ENCODE results near the gene TNN.

GRCh38 chr1:175095978-175096607 lies 28.5 kb downstream of the TNN start:
- TF ChIP-seq, protein P1, sequence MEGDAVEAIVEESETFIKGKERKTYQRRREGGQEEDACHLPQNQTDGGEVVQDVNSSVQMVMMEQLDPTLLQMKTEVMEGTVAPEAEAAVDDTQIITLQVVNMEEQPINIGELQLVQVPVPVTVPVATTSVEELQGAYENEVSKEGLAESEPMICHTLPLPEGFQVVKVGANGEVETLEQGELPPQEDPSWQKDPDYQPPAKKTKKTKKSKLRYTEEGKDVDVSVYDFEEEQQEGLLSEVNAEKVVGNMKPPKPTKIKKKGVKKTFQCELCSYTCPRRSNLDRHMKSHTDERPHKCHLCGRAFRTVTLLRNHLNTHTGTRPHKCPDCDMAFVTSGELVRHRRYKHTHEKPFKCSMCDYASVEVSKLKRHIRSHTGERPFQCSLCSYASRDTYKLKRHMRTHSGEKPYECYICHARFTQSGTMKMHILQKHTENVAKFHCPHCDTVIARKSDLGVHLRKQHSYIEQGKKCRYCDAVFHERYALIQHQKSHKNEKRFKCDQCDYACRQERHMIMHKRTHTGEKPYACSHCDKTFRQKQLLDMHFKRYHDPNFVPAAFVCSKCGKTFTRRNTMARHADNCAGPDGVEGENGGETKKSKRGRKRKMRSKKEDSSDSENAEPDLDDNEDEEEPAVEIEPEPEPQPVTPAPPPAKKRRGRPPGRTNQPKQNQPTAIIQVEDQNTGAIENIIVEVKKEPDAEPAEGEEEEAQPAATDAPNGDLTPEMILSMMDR (IDR thresholded peaks at IDR 0.05; ENCODE audit: insufficient read depth, low read length) = no peak
- TF ChIP-seq REST (IDR thresholded peaks at IDR 0.05; ENCODE audit: insufficient replicate concordance, low read depth) (no peak), POLR2AphosphoS5 (IDR thresholded peaks at IDR 0.05; ENCODE audit: low read depth) (no peak), GABPA (IDR thresholded peaks at IDR 0.05; ENCODE audit: low read depth) (no peak), SPI1 (IDR thresholded peaks at IDR 0.05; ENCODE audit: borderline replicate concordance, low read depth) (no peak)

All from HL-60 (cell line).